Prostate gland (tissue), 2 donors: ENCODE results near the gene NLRP1.

Source experiments
- CTCF ChIP-seq, 4 experiments: fragments of 200-600 bp in 2 of 4; fragments of 450-650 bp in 2 of 4; sonication (generic) in 2 of 4; IDR thresholded peaks; 1 replicate in 3 of 4; 2 replicates in 1 of 4; pipeline ENCODE4 v1.5.1; 2016 to 2019; ENCODE audit warnings: antibody characterized with exemption in 4 of 4, mild to moderate bottlenecking in 2 of 4, moderate library complexity in 2 of 4
- POLR2A ChIP-seq: fragments of 450-650 bp; IDR thresholded peaks from one replicate; pipeline ENCODE4 v1.6.1; 2016; ENCODE audit warnings: antibody characterized with exemption, mild to moderate bottlenecking
- POLR2AphosphoS5 ChIP-seq: sonication (generic); formaldehyde crosslinking; IDR thresholded peaks from one replicate; pipeline ENCODE4 v1.6.1; 2017; ENCODE audit warnings: antibody characterized with exemption

GRCh38 chr17:5588584-5588983, 4.3 kb upstream of the NLRP1 start:
- TF ChIP-seq POLR2AphosphoS5, result no peak
- TF ChIP-seq CTCF (IDR thresholded peaks at IDR 0.05), result no peak
- TF ChIP-seq POLR2A, result no peak
